ENCODE data around the gene CACNA1S.

CACNA1S gene

GRCh38 chr1:201114245-201115131, 2.3 kb upstream of the CACNA1S start:
- peak; percentile 95 for DNase-seq

- no peak for DNase-seq
Measured at GRCh38 chr1:201113451-201114244, 1.4 kb upstream of the CACNA1S start.

GRCh38 chr1:201112926-201113325, 700 bp upstream of the CACNA1S start:
- DNase-seq, result no peak

DNA sequence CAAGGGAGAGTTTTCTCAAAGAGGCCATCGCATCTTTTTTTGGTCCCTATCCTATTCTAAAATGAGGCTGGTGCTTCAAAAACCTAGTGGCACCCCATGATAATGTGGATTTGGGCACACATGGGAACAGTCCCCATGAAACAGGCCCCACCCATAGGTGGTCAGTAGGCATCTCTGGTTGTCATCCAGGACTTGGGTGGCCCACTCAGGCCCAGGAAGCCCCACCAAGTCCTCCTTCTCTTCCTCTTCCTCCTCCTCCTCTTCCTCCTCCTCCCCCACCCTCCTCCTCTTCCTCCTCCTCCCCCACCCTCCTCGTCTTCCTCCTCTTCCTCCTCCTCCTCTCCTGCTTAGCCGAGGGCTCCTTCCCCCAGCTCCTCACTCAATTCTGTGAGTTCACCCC, 554 bp downstream of the CACNA1S start:
- DNase-seq, result no peak

- no peak for DNase-seq
Measured at GRCh38 chr1:201111156-201111555, 1.1 kb downstream of the CACNA1S start.

GRCh38 chr1:201110616-201111015, 1.6 kb downstream of the CACNA1S start:
- DNase-seq, result no peak

- no peak for DNase-seq
Measured at GRCh38 chr1:201110138-201110537, 2.1 kb downstream of the CACNA1S start.

GRCh38 chr1:201109651-201110050, 2.6 kb downstream of the CACNA1S start:
- DNase-seq, result no peak

GRCh38 chr1:201108614-201109013, 3.6 kb downstream of the CACNA1S start:
- no peak for DNase-seq

DNA sequence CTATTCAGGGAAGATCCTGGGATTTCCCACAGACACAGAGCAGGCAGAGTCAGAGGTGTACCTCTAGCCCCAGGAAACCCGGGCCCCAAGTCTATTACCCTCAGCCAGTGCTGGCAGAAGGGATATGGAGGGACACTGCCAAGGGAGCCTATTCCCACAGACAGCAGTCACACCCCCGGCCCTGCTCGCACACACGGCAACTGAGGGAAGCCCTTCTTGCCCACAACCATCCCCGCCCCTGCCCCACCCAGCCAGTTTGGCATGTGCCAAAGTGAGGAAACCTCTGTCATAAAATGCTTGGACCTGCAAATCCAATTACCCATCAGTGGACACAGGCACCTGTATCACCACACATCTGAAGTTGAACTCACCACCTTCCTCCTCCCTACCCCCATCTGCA, 6.5 kb downstream of the CACNA1S start:
- no peak for DNase-seq

DNA sequence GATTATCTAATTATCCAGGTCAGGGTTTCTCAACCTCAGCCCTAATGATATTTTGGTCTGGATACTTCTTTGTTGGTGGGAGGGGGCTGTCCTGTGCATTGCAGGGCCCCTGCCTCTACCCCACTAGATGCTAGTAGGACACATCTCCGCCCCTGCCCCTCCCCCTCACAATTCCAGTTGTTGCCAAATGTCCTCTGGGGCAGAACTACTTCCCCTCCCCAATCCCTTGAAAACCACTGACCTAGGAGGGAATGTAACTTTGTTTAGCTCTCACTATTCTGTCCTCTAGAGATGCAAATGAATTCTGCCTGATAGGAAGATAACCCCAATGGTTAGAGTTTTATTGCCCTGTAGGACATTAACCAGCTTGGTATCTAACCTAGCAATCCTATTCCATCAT, 8.1 kb downstream of the CACNA1S start:
- no peak for DNase-seq

DNA sequence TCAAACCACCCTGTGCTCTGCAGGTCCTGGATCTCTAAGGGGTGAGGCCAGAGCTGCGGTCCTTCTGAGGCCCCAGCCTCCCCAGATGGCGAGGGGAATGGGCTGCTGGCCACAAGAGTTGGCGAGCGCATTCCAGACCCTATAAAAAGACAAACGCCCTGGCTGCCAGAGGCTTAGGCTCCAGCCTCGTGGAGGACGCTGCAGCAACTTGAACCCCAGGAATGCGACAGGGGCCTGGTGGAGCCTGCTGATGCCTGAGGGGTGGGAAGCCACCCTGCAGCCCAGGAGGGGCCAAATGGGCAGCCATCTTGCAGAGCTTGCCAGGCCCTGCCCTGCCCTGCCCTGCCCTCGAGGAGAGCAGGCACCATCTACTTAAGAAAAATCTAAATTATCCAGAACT, 8.6 kb downstream of the CACNA1S start:
- DNase-seq, result no peak

GRCh38 chr1:201100169-201100930, 11.9 kb downstream of the CACNA1S start:
- no peak for DNase-seq

- DNase-seq, result no peak
Measured at GRCh38 chr1:201098992-201099677, 13.1 kb downstream of the CACNA1S start.

DNA sequence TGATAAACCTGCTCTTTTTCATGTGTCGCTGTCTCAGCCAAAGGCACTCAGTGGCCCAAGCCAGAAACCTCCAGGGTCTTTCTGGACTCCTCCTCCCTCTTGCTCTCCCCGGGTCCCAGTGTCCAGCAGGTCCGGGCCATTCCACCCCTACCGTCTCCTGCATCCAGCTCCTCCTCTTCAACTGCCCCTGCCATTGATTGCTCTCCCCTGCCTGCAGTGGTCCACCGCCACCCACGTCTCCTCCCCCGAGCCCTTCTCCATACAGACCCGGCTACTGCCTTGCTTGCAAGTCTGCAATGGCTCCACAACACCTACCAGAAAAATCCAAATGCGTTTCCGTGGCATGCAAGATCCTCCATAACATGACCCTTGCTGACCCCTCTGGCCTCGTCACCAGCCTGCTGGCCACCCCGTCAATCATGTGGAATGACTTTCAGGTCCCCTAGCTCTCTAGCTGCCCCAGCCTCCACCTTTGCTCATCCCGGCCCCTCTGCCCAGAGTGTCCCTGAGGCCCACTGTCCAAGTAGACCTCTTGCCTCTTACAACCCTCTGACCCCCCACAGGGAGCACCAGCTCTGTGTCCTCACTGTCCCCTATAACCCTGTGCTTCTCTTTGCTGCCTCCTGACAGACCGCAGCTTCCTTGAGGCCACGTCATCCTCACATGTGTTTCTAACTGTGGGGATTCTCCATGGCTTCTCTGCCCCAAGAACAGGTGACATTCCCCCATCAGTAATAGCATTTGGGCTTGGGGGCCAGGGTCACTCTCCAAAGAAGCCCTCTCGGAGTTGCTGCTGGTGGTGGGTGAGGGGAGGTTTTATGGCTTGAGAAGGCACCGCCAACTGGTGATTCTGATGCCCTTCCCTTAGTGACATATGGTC, 15.0 kb downstream of the CACNA1S start:
- DNase-seq, result no peak

DNA sequence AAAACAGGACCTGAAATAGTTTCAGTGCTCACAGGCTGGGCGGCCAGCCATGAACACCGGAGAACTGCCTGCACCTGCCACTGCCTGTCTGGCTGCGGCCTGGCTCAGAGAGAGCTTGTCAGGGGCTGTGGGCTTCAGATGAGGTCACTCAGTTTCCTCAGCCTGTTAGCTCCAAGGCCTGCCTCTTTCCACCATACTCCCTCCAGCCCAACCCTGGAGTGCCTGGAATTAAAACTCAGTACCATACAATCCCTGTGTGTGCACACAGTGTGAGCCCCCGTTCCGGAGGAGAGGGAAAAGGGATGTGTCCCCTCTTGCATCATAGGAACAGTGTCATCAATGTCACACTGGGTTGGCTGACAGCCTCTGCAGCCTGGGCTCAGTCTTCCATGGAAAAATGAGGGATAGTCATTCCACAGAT, 16.2 kb downstream of the CACNA1S start:
- peak; percentile 84 for DNase-seq

GRCh38 chr1:201095581-201095980, 16.6 kb downstream of the CACNA1S start:
- DNase-seq, result no peak

GRCh38 chr1:201094832-201095231, 17.4 kb downstream of the CACNA1S start:
- peak; percentile 44 for DNase-seq

DNA sequence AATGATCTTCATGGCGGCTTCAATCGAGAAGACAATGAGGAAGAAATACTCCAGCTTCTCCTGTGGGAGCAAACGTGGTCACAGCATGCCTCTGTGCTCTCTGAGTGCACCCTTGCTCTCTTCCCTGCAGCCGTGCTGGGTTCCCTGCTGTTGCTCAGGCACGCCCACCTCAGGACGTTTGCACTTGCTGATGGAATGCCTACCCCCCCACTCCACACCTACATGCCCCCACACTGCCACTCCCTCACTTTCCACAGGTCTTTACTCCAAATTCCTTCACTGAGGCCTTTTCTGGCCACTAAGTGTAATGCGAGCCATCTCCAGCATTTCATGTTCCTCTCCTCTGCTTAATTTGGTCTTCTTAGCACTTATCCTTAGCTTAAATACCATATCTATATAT, 18.3 kb downstream of the CACNA1S start:
- DNase-seq, result no peak

DNA sequence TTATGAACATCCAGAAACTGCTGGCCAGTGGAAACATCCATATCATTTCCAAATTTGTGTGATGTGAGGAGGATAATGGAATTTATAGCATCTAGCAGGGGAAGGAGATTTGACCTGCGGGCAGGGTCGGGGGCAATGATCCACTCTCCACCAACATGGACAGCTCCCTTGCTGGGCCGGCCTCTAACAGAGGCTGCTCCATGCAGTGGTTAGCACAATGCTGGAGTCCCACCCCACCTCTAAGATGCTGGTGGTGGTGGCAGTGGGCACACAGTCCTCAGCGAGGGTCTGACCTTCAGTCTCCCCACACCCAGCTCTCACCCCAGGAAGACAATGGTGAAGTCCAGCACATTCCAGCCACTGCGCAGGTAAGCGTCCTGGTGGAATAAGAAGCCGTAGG, 18.7 kb downstream of the CACNA1S start:
- DNase-seq, result no peak

GRCh38 chr1:201092738-201093137, 19.5 kb downstream of the CACNA1S start:
- no peak for DNase-seq

DNA sequence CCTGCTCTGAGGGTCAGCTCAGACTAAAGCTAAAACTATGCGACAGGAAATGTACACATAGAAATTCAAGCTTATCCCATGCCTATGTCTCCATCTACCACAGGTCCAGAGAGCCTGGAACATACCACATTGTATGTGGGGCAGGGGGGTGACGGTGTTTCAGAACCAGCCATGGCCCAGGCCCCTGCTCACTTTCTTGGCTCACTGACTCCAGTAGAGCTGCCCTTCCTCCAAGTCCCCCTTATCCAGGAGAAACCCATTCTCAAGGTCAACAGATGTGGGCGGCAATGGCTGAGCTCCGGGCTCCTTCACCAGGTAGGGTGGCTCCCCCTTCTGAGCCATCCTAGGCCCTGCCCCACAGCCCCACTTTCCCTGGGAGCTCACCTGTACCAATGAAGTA, 21.0 kb downstream of the CACNA1S start:
- no peak for DNase-seq
